AG04449 (cell line): ENCODE results near the gene TSPAN9.

ENCODE experiments used
- CTCF ChIA-PET: fragments of 350-600 bp; formaldehyde crosslinking; extraction: SDS; loops from one replicate; lab custom pipeline; 2021; ENCODE audit warnings: antibody characterized with exemption; lab: Yijun Ruan, JAX
- POLR2A ChIA-PET: fragments of 400-600, 350-600 bp; formaldehyde crosslinking; extraction: SDS; loops from one replicate; lab custom pipeline; 2020; ENCODE audit warnings: antibody characterized with exemption, inconsistent platforms; lab: Yijun Ruan, JAX
- DNase-seq: peaks from one replicate; pipeline ENCODE4 v3.0.0-alpha.2; 2010; ENCODE audit warnings: low read depth, low spot score
- H3K4me3 ChIP-seq: 2 replicates; pipeline ENCODE4 v1.5.1; 2011; ENCODE audit warnings: low read depth, mild to moderate bottlenecking, control low read depth, low read length
- CTCF ChIP-seq: IDR thresholded peaks from one replicate; pipeline ENCODE4 v1.5.1; 2011; ENCODE audit warnings: mild to moderate bottlenecking, moderate library complexity, low read length, control low read depth, inconsistent platforms; ENCODE audit not compliant: insufficient read depth; ENCODE audit errors: missing control alignments

Gene TSPAN9

GRCh38 chr12:3090240-3091037 is 13.3 kb downstream of the TSPAN9 start:
- ChIA-PET CTCF (interaction anchor here (0.8 to 1.4 kb wide), 3 partner anchors 9 to 17 kb away, joined by 3 to 4 read pairs (median 3); no protein-coding TSS in a partner anchor), POLR2A (no interaction called here)
- H3K4me3 ChIP-seq: no peak overlapping the region
- TF ChIP-seq CTCF: no peak
- DNase-seq: no peak

GRCh38 chr12:3091038-3091319 is 13.8 kb downstream of the TSPAN9 start:
- CTCF ChIA-PET: interaction anchor here (0.9 to 1.4 kb wide), 2 partner anchors 9 to 18 kb away, joined by 3 read pairs; no protein-coding TSS in a partner anchor
- H3K4me3 ChIP-seq: no peak overlapping the region
- no peak for TF ChIP-seq CTCF
- POLR2A ChIA-PET: no interaction called here
- no peak for DNase-seq

- H3K4me3 ChIP-seq: no peak overlapping the region
- ChIA-PET POLR2A (no interaction called here), CTCF (interaction anchor here (0.9 to 2.3 kb wide), 7 partner anchors 10 to 184 kb away, joined by 3 to 9 read pairs (median 3); no protein-coding TSS in a partner anchor)
- no peak for DNase-seq
- TF ChIP-seq CTCF: no peak
Observed at GRCh38 chr12:3091382-3092241, 14.4 kb downstream of the TSPAN9 start.

GRCh38 chr12:3092764-3093163 is 15.6 kb downstream of the TSPAN9 start:
- H3K4me3 ChIP-seq: no peak overlapping the region
- ChIA-PET CTCF (interaction anchor here (1.0 to 2.3 kb wide), 5 partner anchors 12 to 711 kb away, joined by 3 to 9 read pairs (median 3); no protein-coding TSS in a partner anchor), POLR2A (no interaction called here)
- no peak for DNase-seq
- no peak for TF ChIP-seq CTCF

GRCh38 chr12:3097186-3097804 is 20.1 kb downstream of the TSPAN9 start:
- ChIA-PET POLR2A (no interaction called here), CTCF (interaction anchor here (2.2 kb wide), 1 partner anchor 23 kb away, joined by 12 read pairs; no protein-coding TSS in a partner anchor)
- DNase-seq: no peak
- TF ChIP-seq CTCF: no peak
- no peak overlapping the region for H3K4me3 ChIP-seq

- no peak for DNase-seq
- no peak for TF ChIP-seq CTCF
- H3K4me3 ChIP-seq: no peak overlapping the region
- CTCF ChIA-PET: interaction anchor here (0.9 to 2.2 kb wide), 2 partner anchors 10 to 24 kb away, joined by 3 to 12 read pairs; no protein-coding TSS in a partner anchor
- POLR2A ChIA-PET: no interaction called here
Observed at GRCh38 chr12:3097836-3098235, 20.7 kb downstream of the TSPAN9 start.
